Peyer's patch (tissue), 4 donors: ENCODE measurements around the gene MIER1.

Source experiments
- CTCF ChIP-seq, 6 experiments: fragments of 450-650 bp in 4 of 6; fragments of 200-600 bp in 2 of 6; sonication (generic) in 1 of 6; IDR thresholded peaks; one replicate each; pipeline ENCODE4 v1.5.1; 2017 to 2019; ENCODE audit warnings: antibody characterized with exemption in 6 of 6, mild to moderate bottlenecking in 3 of 6, moderate library complexity in 1 of 6
- POLR2A ChIP-seq, 2 donors: fragments of 450-650 bp; IDR thresholded peaks; one replicate each; pipeline ENCODE4 v1.5.1; 2017; ENCODE audit warnings: antibody characterized with exemption in 2 of 2, mild to moderate bottlenecking in 2 of 2, moderate library complexity in 2 of 2

- no peak for TF ChIP-seq CTCF (IDR thresholded peaks at IDR 0.05)
- TF ChIP-seq POLR2A (IDR thresholded peaks at IDR 0.05) = no peak
These were observed 74.2 kb downstream of the MIER1 start for GRCh38 chr1:66998972-66999371.
